A673 (cell line): ENCODE data around the gene ALLC.

Experiments used
- EZH2 ChIP-seq: fragments of 200-600 bp; sonication (generic); IDR thresholded peaks from 2 replicates; pipeline ENCODE4 v1.6.1; 2017; ENCODE audit warnings: borderline replicate concordance, low read depth, mild to moderate bottlenecking, mixed read lengths, antibody characterized with exemption, low read length; ENCODE audit not compliant: poor library complexity, severe bottlenecking
- TF ChIP-seq, protein P1 (sequence below): fragments of 300-800, 200-600 bp; sonication (generic); conservative IDR thresholded peaks from 2 replicates; pipeline ENCODE4 v1.5.1; 2017; ENCODE audit warnings: low read depth, mild to moderate bottlenecking, antibody characterized with exemption, low read length, moderate library complexity, mixed read lengths

DNA sequence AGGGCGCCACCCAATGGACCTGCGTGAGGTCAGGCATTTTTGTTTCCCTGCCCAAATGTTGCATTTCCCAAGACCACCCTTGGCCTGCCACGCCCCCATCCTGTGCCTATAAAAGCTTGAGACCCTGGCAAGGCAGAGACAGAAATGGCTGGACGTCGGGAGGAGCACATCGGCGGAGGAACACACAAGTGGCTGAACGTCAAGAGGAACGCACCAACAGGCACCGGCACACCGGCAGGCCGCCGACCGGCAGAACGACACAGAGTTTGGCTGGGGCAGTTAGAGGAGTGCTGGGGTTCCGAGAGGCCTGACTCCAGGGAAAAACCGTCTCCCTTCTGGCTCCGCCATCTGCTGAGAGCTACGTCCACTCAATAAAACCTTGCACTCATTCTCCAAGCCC lies 81.3 kb downstream of the ALLC start:
- TF ChIP-seq, protein P1, sequence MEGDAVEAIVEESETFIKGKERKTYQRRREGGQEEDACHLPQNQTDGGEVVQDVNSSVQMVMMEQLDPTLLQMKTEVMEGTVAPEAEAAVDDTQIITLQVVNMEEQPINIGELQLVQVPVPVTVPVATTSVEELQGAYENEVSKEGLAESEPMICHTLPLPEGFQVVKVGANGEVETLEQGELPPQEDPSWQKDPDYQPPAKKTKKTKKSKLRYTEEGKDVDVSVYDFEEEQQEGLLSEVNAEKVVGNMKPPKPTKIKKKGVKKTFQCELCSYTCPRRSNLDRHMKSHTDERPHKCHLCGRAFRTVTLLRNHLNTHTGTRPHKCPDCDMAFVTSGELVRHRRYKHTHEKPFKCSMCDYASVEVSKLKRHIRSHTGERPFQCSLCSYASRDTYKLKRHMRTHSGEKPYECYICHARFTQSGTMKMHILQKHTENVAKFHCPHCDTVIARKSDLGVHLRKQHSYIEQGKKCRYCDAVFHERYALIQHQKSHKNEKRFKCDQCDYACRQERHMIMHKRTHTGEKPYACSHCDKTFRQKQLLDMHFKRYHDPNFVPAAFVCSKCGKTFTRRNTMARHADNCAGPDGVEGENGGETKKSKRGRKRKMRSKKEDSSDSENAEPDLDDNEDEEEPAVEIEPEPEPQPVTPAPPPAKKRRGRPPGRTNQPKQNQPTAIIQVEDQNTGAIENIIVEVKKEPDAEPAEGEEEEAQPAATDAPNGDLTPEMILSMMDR = no peak
- no peak for TF ChIP-seq EZH2
